GM19043 (cell line): Measurements from ENCODE around the gene ACER3.

Experiments used
- ATAC-seq: cut with Tn5 transposase; IDR thresholded peaks from one replicate; pipeline ENCODE4 v1.9.1; 2021; ENCODE audit warnings: low read depth; ENCODE audit not compliant: unreplicated experiment

The ACER3 gene

DNA sequence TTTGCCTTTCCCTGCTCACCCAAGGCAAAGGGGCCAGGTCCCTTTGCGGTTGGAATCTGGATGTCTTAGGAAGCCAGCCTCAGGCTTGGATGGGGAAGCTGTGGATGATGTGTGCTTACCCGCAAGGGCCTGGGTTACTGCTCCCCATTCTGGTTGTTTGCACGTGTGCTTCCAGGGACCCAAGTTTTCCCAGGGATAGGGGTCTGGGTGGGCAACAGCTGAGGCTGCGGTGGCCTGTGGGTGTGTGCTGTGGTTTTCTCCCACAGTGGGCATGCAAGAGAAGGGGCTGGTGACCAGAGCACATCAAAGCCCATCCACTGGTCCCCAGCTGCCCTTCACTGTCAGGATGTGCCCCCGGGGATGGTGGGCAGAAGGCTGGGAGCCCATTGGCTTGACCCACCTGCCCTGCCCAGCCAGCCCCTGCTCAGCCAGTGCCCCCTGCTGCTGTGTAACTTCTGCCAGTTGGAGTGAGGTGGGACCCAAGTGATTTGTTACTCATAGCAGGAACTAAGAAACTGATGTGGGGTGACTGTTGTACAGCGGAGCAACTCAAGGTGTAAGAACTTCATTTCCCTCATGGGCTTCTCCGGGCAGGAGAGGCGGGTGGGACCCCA lies 209.4 kb downstream of the ACER3 start:
- no peak for ATAC-seq

DNA sequence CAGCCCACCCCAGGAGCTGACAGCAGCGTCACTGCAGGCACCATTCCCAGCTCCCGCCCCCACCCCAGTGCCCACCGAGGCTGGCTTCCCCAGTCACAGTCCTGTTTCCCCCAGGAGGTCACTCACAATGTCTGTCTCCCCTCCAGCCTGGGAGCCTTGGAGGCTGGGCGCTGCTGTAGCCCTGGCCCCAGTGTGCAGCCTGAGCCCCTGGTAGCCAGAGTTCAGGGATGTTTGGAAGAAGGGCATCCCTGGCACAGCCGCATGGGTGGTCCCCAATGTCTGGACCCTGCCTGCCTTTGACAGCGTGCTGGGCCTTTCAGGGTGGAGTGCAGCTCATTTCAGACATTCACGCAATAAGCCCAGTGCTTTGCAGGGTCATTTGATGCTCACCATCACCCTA lies 210.4 kb downstream of the ACER3 start:
- ATAC-seq = no peak

DNA sequence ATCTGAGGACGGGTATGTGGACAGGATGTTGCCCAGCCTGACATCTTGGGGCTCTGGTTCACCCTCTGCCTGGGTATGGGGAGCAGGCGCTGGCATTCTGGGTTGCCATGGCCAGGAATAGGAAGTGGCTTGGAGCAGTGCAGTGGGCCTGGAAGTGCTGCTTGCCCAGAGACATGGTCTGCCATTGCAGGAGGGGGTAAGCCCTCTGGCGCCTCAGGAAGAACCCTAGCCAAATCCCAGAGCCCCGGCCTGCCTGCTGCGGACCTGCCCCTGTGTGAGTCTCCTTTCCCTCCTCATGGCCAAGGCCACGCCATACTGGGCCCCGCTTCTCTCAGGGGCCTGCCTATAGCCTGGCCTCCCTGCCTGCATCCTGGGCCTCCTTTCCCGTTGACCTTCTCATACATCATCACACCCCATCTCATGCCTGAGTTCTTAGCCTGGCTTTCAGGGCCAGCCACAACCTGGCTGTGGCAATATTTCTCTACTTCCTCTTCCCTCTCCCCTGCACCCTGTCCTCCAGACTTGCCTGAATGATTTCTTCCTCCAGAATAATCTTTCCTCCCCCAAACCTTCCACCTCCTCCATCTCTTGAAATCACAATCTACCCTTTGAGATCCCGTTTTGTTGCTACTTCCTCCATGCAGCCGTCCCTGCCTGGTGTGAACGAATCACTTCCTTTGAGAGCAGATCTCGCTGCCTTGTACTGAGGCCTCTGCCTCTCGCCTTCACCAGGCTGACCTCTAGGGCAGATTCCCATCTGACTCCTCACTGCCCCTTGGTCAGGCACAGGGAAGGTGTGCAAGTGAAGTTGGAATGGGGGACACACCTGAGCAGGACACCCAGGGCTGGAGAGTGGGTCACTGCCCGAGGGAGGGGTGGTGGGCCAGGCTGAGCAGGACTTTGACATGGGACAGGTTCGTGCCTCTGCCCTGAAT lies 211.2 kb downstream of the ACER3 start:
- no peak for ATAC-seq

DNA sequence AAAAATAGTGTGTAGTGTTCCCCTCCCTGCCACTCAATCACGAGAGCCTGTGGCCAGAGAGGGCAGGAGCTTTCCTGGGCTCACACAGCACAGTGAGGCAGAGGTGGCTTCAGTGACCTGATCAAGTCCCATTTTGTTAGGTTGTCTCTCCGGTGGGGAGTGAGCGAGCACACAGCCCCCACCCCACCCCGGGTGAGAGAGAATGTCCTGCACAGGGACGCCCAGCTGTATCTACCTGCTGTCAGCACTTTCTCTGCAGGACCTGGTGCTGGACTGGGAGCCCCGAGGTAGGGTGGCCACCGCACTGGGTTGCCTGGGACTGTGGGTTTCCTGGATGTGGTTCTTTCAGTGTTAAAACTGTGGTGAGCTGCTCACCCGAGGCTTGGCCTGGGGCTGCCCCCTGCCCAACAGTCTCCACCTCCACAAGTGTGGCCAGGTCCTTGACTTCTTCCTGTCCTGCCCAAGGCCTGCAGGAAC lies 212.2 kb downstream of the ACER3 start:
- no peak for ATAC-seq

DNA sequence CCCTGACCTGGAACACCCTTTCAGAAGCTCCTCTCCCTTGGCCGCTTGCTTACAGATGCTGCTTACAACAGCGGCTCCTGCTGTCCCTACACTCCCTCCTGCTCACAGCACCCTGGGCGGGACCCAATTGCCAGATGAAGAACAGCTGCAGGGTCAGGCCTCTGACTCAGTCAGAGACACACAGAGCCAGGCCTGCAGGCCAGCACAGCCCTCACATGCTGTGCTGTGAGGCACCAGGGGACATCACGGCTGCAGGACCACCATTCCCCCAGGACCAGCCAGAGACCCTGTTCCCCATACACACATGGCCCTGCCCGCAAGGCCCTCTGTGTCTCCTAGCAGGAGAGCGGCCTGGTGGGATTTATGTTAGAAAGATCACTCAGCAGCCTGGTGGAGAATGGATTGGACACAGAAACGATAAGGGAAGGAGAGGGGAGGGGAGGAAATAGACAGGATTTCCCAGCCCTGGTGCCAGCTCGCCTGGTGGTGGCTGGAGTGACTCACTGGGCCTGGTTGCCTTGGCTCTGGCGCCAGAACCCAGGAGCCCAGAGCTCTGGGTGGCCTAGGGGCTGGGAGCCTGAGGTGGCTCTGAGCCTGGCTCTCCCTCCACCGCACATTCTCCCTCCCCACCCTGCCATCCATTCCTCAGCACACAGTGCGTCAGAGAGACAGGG lies 212.7 kb downstream of the ACER3 start:
- ATAC-seq = no peak

DNA sequence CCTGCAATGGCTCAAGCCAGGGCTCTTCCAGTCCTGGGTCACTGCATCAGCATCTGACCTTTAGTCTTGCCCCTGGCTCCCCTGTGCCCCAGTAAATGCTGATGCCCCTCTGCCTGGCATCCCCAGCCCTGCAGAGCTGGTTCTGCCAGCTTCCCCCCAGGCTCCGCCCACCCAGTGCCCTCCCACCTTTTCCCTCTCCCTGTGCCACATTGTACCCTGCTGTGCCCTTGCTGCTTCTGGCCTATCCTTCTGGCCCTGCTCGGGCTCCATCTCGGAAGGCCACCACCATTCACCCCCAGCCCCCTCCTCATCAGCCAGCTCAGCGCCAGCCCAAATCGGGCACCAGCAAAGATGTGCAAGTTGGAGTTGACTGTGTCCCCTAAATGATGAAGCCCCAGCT lies 213.5 kb downstream of the ACER3 start:
- ATAC-seq = no peak

DNA sequence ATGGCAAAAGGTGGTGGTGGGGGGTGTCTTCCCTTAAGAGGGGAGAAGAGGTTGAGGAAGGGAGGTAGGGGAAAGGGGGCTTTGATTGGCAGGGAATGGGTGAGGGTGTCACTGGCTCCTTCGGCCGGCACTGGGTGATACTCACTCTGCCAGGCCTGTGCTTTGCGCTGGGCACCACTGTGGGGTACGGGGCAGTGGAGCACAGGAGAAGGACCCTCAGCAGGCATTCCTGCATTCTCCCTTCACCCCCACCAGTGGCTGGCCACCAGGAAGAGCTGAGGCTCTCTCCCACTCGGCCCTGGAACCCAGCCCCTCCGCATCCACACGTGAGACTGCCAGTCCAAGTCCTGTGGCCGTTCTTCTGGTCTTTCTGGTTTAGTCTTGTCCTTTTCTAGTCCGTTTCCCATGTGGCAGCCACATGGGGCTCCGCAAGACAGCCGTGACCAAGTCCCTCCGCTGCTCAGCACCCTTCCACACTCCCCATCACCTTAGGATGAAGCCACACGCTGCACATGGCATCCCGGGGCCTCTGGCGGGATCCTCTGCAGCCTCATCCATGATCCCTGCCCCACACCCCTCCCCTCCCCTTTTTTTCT lies 214.0 kb downstream of the ACER3 start:
- ATAC-seq = no peak

DNA sequence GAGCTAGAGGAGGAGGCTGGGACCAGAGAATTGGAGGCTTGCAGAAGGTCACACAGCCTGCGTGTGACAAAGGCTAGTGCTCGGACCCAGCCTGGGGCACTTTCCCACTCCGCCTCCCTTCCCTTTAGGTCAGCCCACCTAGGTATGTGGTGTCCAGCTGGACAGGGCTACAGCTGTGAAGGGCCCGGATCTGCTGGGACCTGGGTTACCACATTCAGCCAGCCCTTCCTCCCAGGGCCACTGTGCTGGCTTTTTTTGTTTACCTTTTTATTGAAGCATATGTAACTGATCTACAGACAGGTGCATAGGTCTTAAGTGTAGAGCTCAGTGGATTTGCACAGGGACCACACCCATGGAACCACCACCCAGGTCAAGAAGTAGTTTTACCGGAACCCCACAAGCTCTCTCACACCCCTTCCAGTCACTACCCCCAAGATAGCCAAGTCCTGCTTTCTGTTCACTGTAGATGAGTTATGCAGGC lies 214.7 kb downstream of the ACER3 start:
- ATAC-seq = no peak
